GM18520 (cell line): Measurements from ENCODE around the gene FTO.
"Not testable (repeated sequence)": the region's sequence is repeated elsewhere in the genome, so short reads cannot be mapped to it uniquely, and the experiment has no call there.

Source experiments
- ATAC-seq: cut with Tn5 transposase; IDR thresholded peaks from one replicate; pipeline ENCODE4 v1.9.1; 2021; ENCODE audit not compliant: unreplicated experiment

The FTO gene

GRCh38 chr16:53821487-53821886, 117.5 kb downstream of the FTO start:
- no peak for ATAC-seq

- no peak for ATAC-seq
Observed at GRCh38 chr16:53821957-53822625, 118.1 kb downstream of the FTO start.

- no peak for ATAC-seq
Observed at GRCh38 chr16:53822936-53823529, 119.1 kb downstream of the FTO start.

GRCh38 chr16:53826658-53827057, 122.7 kb downstream of the FTO start:
- no peak for ATAC-seq

GRCh38 chr16:53827741-53828140, 123.8 kb downstream of the FTO start:
- no peak for ATAC-seq

- ATAC-seq: no peak
Observed at GRCh38 chr16:53829186-53829747, 125.3 kb downstream of the FTO start.

- ATAC-seq: no peak
Observed at GRCh38 chr16:53832896-53833544, 129.1 kb downstream of the FTO start.

- ATAC-seq: no peak
Observed at GRCh38 chr16:53836142-53836541, 132.2 kb downstream of the FTO start.

GRCh38 chr16:53836680-53837079, 132.7 kb downstream of the FTO start:
- no peak for ATAC-seq

GRCh38 chr16:53837426-53837825, 133.5 kb downstream of the FTO start:
- ATAC-seq: no peak

GRCh38 chr16:53839150-53839549, 135.2 kb downstream of the FTO start:
- no peak for ATAC-seq

- peak; percentile 81 for ATAC-seq
Observed at GRCh38 chr16:53840456-53840855, 136.5 kb downstream of the FTO start.

- no peak for ATAC-seq
Observed at GRCh38 chr16:53841884-53842283, 137.9 kb downstream of the FTO start.

- ATAC-seq: no peak
Observed at GRCh38 chr16:53843084-53843483, 139.1 kb downstream of the FTO start.

- ATAC-seq: no peak
Observed at GRCh38 chr16:53844804-53845203, 140.8 kb downstream of the FTO start.

- not testable (repeated sequence) for ATAC-seq
Observed at GRCh38 chr16:53846549-53846948, 142.6 kb downstream of the FTO start.

- ATAC-seq: no peak
Observed at GRCh38 chr16:53846971-53847370, 143.0 kb downstream of the FTO start.

GRCh38 chr16:53848277-53848942, 144.5 kb downstream of the FTO start:
- ATAC-seq: no peak

GRCh38 chr16:53848950-53849349, 145.0 kb downstream of the FTO start:
- ATAC-seq: no peak

GRCh38 chr16:53849585-53849984, 145.6 kb downstream of the FTO start:
- no peak for ATAC-seq

GRCh38 chr16:53849994-53850393, 146.0 kb downstream of the FTO start:
- ATAC-seq: no peak

- ATAC-seq: no peak
Observed at GRCh38 chr16:53852678-53853077, 148.7 kb downstream of the FTO start.
